ENCODE data around the gene AKAP6.
A peak's percentile ranks its signal among the peaks of the same experiment; 100 is the strongest.

AKAP6 gene

DNA sequence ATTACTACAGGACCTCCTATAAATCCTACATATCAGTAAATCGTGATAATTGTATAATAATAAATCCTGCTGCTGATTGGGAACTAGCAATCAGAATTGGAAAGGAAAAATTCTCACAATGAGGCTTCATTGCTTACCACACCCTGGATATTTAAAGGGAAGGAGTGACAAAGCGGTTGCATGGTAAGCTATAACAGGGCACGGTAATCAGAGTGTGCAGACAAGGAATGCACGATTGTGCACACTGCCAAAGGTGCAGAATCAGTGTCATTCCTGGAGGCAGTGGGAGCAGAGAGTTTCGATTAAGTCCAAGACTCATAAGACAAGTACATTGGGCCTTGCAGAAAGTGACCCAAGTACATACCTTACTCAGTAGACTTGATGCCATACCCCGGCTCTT, 332.1 kb downstream of the AKAP6 start:
- H3K4me3 ChIP-seq (ENCODE audit: low read length) = no peak overlapping the region
- DNase-seq (ENCODE audit: low read depth) = no peak
- H3K36me3 ChIP-seq (ENCODE audit: control insufficient read depth, insufficient read depth, low read length, severe bottlenecking) = no peaks in the 10 kb centered on the region
- H3K9me3 ChIP-seq (ENCODE audit: control insufficient read depth, low read length) = no peaks in the 10 kb centered on the region
- no peaks in the 10 kb centered on the region for H3K27me3 ChIP-seq (replicated peaks; ENCODE audit: control insufficient read depth, insufficient read depth, low read length)
- peaks cover 8% of the 10 kb centered on the region for H3K4me1 ChIP-seq (ENCODE audit: control insufficient read depth, insufficient read depth, low read length)
- no peak overlapping the region for H3K9ac ChIP-seq (ENCODE audit: low read length)

DNA sequence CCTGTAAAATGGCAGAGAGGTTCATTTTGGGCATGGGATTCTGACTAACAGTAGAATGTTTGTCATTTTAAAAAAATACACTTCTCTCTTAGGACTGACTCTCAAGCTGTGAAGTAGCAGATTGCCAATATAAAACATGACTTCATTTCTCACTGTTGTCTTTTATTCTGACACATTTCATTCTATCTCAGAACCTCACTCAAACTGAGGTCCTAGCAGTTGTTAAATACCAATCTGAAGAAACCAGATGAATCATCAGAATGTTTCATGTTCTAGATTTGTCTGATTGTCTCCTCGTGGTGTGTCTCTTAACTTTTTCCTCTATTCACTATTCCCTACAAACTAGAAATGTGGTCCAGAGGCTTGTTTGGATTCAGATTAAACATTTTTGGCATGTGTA, 333.1 kb downstream of the AKAP6 start:
- H3K9me3 ChIP-seq (ENCODE audit: control insufficient read depth, low read length) = no peaks in the 10 kb centered on the region
- H3K4me1 ChIP-seq (ENCODE audit: control insufficient read depth, insufficient read depth, low read length) = peaks cover 3% of the 10 kb centered on the region
- H3K9ac ChIP-seq (ENCODE audit: low read length) = no peak overlapping the region
- H3K27me3 ChIP-seq (replicated peaks; ENCODE audit: control insufficient read depth, insufficient read depth, low read length) = no peaks in the 10 kb centered on the region
- peak; percentile 42 for DNase-seq (ENCODE audit: low read depth)
- H3K36me3 ChIP-seq (ENCODE audit: control insufficient read depth, insufficient read depth, low read length, severe bottlenecking) = no peaks in the 10 kb centered on the region
- H3K4me3 ChIP-seq (ENCODE audit: low read length) = no peak overlapping the region

DNA sequence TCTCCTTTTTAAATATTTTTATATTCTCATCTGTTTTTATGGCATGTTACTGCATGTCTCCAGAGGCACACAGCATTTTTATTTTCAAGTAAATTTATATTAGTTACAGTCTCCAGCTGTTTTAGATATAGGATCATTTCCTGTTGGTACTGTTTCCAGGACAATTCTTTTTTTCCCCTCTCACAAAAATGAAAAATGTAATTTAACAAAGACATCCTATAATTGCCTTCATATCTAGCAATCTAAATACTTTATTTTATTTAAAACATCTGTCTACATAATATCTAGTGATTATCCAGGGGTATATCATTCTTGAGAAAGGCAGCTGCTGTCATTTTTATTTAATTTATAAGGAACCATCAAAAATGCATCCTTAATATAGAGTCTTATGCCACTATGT, 337.2 kb downstream of the AKAP6 start:
- Histone ChIP-seq H3K36me3 (ENCODE audit: control insufficient read depth, insufficient read depth, low read length, severe bottlenecking) (no peaks in the 10 kb centered on the region), H3K9me3 (ENCODE audit: control insufficient read depth, low read length) (no peaks in the 10 kb centered on the region), H3K4me3 (ENCODE audit: low read length) (no peak overlapping the region), H3K9ac (ENCODE audit: low read length) (no peak overlapping the region), H3K4me1 (ENCODE audit: control insufficient read depth, insufficient read depth, low read length) (no peaks in the 10 kb centered on the region), H3K27me3 (replicated peaks; ENCODE audit: control insufficient read depth, insufficient read depth, low read length) (no peaks in the 10 kb centered on the region)
- peak; percentile 70 for DNase-seq (ENCODE audit: low read depth)

DNA sequence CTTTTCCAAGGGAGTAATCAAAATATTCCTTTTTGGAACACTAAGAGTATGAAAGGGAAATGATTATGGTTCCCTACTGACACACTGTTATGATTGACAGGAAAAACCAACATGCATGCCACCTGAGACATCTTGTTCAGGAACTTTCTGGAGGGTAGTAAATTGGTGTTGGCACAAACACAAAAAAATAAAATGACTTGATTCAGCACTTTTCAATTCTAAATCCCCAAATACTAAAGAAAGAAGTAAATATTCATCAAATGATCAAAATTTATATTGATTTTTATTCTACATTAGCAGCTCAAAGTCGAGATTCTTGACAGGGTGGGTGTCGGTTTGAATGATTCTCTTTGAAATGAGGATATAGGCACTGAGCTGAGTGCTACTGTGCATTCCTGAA, 338.2 kb downstream of the AKAP6 start:
- Histone ChIP-seq H3K9ac (ENCODE audit: low read length) (no peak overlapping the region), H3K4me3 (ENCODE audit: low read length) (no peak overlapping the region), H3K36me3 (ENCODE audit: control insufficient read depth, insufficient read depth, low read length, severe bottlenecking) (no peaks in the 10 kb centered on the region), H3K9me3 (ENCODE audit: control insufficient read depth, low read length) (no peaks in the 10 kb centered on the region), H3K27me3 (replicated peaks; ENCODE audit: control insufficient read depth, insufficient read depth, low read length) (no peaks in the 10 kb centered on the region), H3K4me1 (ENCODE audit: control insufficient read depth, insufficient read depth, low read length) (no peaks in the 10 kb centered on the region)
- no peak for DNase-seq (ENCODE audit: low read depth)

DNA sequence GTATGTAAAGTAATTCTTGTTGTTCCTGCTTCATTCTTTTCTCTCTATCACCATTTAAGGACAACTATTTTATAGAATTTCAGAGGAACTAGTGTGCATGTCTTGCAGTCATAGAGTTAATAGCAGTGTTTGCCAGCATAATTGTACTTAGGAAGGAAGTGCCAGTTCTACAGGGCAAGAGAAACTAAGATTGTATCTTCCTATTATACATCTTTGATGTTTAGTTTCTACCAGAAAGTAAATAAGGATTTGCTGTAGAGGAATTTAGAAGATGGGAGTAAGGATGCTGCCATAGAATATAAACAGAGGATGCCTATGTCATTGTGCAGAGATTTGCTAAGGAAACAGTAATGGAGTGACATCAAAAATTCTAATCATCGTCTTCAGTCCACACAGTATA, 338.7 kb downstream of the AKAP6 start:
- Histone ChIP-seq H3K9me3 (ENCODE audit: control insufficient read depth, low read length) (no peaks in the 10 kb centered on the region), H3K36me3 (ENCODE audit: control insufficient read depth, insufficient read depth, low read length, severe bottlenecking) (no peaks in the 10 kb centered on the region), H3K9ac (ENCODE audit: low read length) (no peak overlapping the region), H3K27me3 (replicated peaks; ENCODE audit: control insufficient read depth, insufficient read depth, low read length) (no peaks in the 10 kb centered on the region), H3K4me1 (ENCODE audit: control insufficient read depth, insufficient read depth, low read length) (no peaks in the 10 kb centered on the region), H3K4me3 (ENCODE audit: low read length) (no peak overlapping the region)
- no peak for DNase-seq (ENCODE audit: low read depth)

DNA sequence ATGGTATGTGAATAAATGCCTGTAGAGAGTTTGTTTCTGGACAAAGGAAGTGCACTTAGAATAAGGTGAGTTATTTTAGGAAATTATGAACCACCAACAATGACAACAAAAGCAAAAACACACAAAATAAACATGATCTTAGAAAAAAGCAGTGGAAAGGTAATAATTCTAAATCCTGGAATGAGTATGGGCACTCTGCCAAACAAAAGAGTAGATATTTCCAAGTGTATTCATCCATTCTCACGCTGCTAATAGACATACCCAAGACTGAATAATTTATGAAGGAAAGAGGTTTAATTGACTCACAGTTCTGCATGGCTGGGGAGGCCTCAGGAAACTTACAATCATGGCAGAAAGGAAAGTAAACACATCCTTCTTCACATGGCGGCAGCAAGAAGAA, 340.3 kb downstream of the AKAP6 start:
- Histone ChIP-seq H3K36me3 (ENCODE audit: control insufficient read depth, insufficient read depth, low read length, severe bottlenecking) (no peaks in the 10 kb centered on the region), H3K4me1 (ENCODE audit: control insufficient read depth, insufficient read depth, low read length) (no peaks in the 10 kb centered on the region), H3K9ac (ENCODE audit: low read length) (no peak overlapping the region), H3K27me3 (replicated peaks; ENCODE audit: control insufficient read depth, insufficient read depth, low read length) (no peaks in the 10 kb centered on the region), H3K9me3 (ENCODE audit: control insufficient read depth, low read length) (no peaks in the 10 kb centered on the region), H3K4me3 (ENCODE audit: low read length) (no peak overlapping the region)
- DNase-seq (ENCODE audit: low read depth) = no peak

DNA sequence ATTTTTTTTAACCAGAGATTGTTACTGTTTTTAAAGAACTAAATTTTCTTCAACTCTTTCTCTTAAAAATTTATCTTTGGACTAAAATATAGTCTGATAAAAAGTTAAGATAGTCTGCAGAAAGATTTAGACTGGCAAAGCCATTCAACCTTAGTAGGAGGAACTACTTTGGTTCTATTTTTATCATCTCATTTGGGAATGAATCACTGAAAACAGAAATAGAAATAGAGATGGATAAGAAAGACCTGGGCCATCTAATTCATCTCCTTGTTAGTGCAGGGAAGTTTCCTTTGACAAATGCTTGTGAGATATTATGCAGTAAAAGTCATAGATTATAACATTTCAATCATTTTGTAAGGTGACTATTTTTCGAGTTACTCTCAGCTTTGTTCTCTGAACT, 346.3 kb downstream of the AKAP6 start:
- DNase-seq (ENCODE audit: low read depth) = no peak
- H3K9ac ChIP-seq (ENCODE audit: low read length) = no peak overlapping the region

DNA sequence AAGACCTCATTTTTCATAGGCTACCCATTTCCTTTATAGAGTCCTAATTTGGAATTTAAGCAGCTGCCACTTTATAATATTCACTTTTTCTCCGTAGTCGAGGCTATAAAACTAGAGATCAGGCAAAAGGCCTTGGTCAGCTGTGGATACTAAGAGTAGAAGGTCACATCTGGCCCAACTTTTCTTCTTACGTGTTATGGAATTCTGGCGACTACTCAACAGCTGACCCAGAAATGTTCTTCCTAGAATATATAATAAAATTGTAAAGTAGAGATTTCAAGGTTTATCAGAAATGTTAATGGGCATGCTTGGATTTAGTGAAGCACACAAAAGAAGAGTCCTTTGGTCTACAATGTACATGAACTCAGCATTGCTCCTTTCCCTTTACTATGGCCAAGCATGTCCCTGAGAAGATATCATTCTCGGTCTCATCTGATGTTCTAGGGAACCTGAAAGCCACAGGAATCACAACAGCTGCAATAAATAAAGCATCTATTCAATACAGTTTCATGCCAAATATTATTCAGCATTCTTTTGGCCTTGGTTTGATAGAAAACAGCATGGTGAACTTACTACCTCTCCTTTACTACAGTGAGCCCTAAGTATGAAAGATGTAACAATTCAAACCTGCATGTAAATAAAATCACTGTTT, 348.2 kb downstream of the AKAP6 start:
- Histone ChIP-seq H3K9me3 (ENCODE audit: control insufficient read depth, low read length) (no peaks in the 10 kb centered on the region), H3K4me1 (ENCODE audit: control insufficient read depth, insufficient read depth, low read length) (no peaks in the 10 kb centered on the region), H3K9ac (ENCODE audit: low read length) (no peak overlapping the region), H3K27me3 (replicated peaks; ENCODE audit: control insufficient read depth, insufficient read depth, low read length) (no peaks in the 10 kb centered on the region), H3K36me3 (ENCODE audit: control insufficient read depth, insufficient read depth, low read length, severe bottlenecking) (no peaks in the 10 kb centered on the region), H3K4me3 (ENCODE audit: low read length) (no peak overlapping the region)
- DNase-seq (ENCODE audit: low read depth) = no peak

More for the DNA sequence above, 346.3 kb downstream of the AKAP6 start:
- no peaks in the 10 kb centered on the region for H3K36me3 ChIP-seq (ENCODE audit: control insufficient read depth, insufficient read depth, low read length, severe bottlenecking)
- no peaks in the 10 kb centered on the region for H3K9me3 ChIP-seq (ENCODE audit: control insufficient read depth, low read length)
- H3K4me1 ChIP-seq (ENCODE audit: control insufficient read depth, insufficient read depth, low read length) = no peaks in the 10 kb centered on the region
- H3K27me3 ChIP-seq (replicated peaks; ENCODE audit: control insufficient read depth, insufficient read depth, low read length) = no peaks in the 10 kb centered on the region
- H3K4me3 ChIP-seq (ENCODE audit: low read length) = no peak overlapping the region

DNA sequence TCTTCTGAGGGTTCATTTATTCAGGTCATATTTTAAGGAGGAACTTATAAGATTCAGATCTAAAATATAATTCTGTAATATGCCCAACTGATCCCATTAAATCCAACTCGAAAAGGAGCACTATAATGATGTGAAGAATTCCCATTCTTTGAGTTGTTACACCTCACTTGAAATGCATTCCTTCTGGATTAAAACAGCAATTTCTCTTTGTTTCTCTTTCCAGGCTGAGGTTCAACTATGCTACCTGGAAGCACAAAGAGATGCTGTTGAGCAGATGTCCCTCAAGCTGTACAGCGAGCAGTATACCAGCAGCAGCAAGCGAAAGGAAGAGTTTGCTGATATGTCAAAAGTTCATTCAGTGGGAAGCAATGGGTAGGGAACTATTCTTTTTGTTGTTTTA, 349.0 kb downstream of the AKAP6 start:
- Histone ChIP-seq H3K4me1 (ENCODE audit: control insufficient read depth, insufficient read depth, low read length) (no peaks in the 10 kb centered on the region), H3K9ac (ENCODE audit: low read length) (no peak overlapping the region), H3K27me3 (replicated peaks; ENCODE audit: control insufficient read depth, insufficient read depth, low read length) (no peaks in the 10 kb centered on the region), H3K4me3 (ENCODE audit: low read length) (no peak overlapping the region), H3K36me3 (ENCODE audit: control insufficient read depth, insufficient read depth, low read length, severe bottlenecking) (no peaks in the 10 kb centered on the region), H3K9me3 (ENCODE audit: control insufficient read depth, low read length) (no peaks in the 10 kb centered on the region)
- DNase-seq (ENCODE audit: low read depth) = no peak

DNA sequence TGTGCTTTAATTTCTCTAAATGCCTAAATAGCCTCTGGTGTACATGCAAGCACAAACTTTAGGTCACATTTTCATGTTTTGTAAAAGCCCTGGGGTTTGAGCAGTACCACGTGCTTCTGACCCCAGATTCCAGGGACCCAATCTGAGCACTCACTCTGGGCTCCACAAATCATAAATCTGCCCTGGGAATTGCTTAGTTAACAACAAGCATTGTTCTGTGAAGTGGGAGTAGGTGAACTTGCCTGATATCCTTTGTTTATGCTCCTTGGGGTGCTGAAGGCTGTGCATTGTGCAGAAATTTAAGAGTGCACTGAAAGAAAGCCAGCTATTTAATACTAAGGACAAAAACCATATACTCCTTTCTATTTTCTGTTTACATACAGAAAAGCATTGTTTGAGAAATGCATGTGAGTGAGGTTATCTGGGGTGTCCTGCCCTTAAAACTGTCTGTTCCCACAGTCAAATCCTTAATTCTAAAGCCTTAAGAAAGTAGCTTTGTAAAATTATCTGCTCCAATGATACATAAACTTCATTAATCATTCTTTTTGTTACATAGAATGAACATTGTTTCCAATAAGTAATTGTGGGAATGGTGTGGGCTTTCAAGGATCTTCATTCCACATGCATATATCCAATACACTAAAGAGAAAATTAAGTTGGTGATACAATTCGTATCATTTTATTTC, 351.0 kb downstream of the AKAP6 start:
- no peaks in the 10 kb centered on the region for H3K4me1 ChIP-seq (ENCODE audit: control insufficient read depth, insufficient read depth, low read length)
- H3K4me3 ChIP-seq (ENCODE audit: low read length) = no peak overlapping the region
- no peak overlapping the region for H3K9ac ChIP-seq (ENCODE audit: low read length)
- H3K27me3 ChIP-seq (replicated peaks; ENCODE audit: control insufficient read depth, insufficient read depth, low read length) = no peaks in the 10 kb centered on the region
- DNase-seq (ENCODE audit: low read depth) = no peak
- no peaks in the 10 kb centered on the region for H3K9me3 ChIP-seq (ENCODE audit: control insufficient read depth, low read length)
- H3K36me3 ChIP-seq (ENCODE audit: control insufficient read depth, insufficient read depth, low read length, severe bottlenecking) = no peaks in the 10 kb centered on the region

DNA sequence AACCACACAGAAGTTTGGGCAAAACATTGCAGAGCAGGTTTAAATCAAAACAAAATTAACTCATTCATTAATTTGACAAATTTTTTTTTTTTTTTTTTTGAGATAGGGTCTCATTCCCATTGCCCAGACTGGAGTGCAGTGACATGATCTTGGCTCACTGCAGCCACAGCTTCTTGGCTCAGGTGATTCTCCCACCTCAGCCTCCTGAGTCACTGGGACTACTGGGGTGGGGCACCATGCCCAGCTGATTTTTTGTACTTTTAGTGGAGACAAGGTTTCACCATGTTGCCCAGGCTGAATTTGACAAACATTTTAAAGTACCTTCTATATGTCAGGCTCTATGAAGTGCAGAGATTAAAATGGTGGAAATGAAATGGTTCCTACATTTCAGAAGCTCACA, 352.5 kb downstream of the AKAP6 start:
- no peaks in the 10 kb centered on the region for H3K27me3 ChIP-seq (replicated peaks; ENCODE audit: control insufficient read depth, insufficient read depth, low read length)
- H3K9ac ChIP-seq (ENCODE audit: low read length) = no peak overlapping the region
- DNase-seq (ENCODE audit: low read depth) = no peak
- no peak overlapping the region for H3K4me3 ChIP-seq (ENCODE audit: low read length)
- H3K9me3 ChIP-seq (ENCODE audit: control insufficient read depth, low read length) = no peaks in the 10 kb centered on the region
- H3K4me1 ChIP-seq (ENCODE audit: control insufficient read depth, insufficient read depth, low read length) = no peaks in the 10 kb centered on the region
- no peaks in the 10 kb centered on the region for H3K36me3 ChIP-seq (ENCODE audit: control insufficient read depth, insufficient read depth, low read length, severe bottlenecking)

DNA sequence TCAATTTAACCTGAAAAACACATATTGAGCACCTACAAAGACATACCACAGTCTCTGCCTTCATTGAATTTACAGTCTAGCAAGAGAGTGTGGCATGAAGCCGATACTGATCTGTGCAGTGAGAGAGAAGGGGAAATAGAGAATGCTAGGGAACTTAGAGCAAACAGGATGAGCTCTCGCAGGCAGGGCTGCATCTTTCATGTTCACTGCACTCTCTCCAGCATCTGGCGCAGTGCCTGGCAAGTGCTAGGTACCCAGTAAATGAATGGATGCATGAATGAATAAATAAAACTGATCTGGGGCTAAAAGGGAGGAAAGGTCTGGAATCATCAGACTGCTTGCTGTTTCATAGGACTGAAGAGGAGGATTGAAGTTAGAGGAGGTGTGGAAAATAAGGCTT, 353.1 kb downstream of the AKAP6 start:
- DNase-seq (ENCODE audit: low read depth) = no peak
- Histone ChIP-seq H3K36me3 (ENCODE audit: control insufficient read depth, insufficient read depth, low read length, severe bottlenecking) (no peaks in the 10 kb centered on the region), H3K9me3 (ENCODE audit: control insufficient read depth, low read length) (no peaks in the 10 kb centered on the region), H3K9ac (ENCODE audit: low read length) (no peak overlapping the region), H3K4me1 (ENCODE audit: control insufficient read depth, insufficient read depth, low read length) (no peaks in the 10 kb centered on the region), H3K4me3 (ENCODE audit: low read length) (no peak overlapping the region), H3K27me3 (replicated peaks; ENCODE audit: control insufficient read depth, insufficient read depth, low read length) (no peaks in the 10 kb centered on the region)

Data from adipocyte (in vitro differentiated cells).